ENCODE data around the gene NPR2. TPM values are rescaled to one million over a fixed set of nuclear protein-coding genes. Genes with fewer than 3 reads are reported as not detected.
A peak's percentile ranks its signal among the peaks of the same experiment; 100 is the strongest.

NPR2 gene
- 16.6 and 20.3 TPM in 2 replicates for total RNA-seq

- DNase-seq (ENCODE audit: insufficient read length, low spot score, missing footprints), result peak; percentile 91
- Histone ChIP-seq H3K27me3 (ENCODE audit: insufficient read depth, low read length) (no peaks in the 10 kb centered on the region), H2AFZ (ENCODE audit: low read length) (peak within 1 kb of the TSS; percentile 85), H4K20me1 (ENCODE audit: insufficient read depth, low read length) (no peaks in the 10 kb centered on the region), H3K4me2 (ENCODE audit: insufficient read depth, low read length) (peak within 1 kb of the TSS; percentile 78), H3K27ac (ENCODE audit: low read depth, low read length) (no peak within 1 kb of the TSS), H3K9me3 (ENCODE audit: low read depth, low read length) (no peaks in the 10 kb centered on the region), H3K36me3 (ENCODE audit: insufficient read depth, low read length) (no peaks in the 10 kb centered on the region), H3K4me1 (ENCODE audit: insufficient read depth, low read length) (peaks cover 42% of the 10 kb centered on the region), H3K4me3 (ENCODE audit: insufficient read depth, low read length) (peak within 1 kb of the TSS; percentile 74), H3K79me2 (ENCODE audit: insufficient read depth, low read length) (peaks cover 40% of the 10 kb centered on the region)
- TF ChIP-seq, protein P1, sequence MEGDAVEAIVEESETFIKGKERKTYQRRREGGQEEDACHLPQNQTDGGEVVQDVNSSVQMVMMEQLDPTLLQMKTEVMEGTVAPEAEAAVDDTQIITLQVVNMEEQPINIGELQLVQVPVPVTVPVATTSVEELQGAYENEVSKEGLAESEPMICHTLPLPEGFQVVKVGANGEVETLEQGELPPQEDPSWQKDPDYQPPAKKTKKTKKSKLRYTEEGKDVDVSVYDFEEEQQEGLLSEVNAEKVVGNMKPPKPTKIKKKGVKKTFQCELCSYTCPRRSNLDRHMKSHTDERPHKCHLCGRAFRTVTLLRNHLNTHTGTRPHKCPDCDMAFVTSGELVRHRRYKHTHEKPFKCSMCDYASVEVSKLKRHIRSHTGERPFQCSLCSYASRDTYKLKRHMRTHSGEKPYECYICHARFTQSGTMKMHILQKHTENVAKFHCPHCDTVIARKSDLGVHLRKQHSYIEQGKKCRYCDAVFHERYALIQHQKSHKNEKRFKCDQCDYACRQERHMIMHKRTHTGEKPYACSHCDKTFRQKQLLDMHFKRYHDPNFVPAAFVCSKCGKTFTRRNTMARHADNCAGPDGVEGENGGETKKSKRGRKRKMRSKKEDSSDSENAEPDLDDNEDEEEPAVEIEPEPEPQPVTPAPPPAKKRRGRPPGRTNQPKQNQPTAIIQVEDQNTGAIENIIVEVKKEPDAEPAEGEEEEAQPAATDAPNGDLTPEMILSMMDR (IDR thresholded peaks at IDR 0.05; ENCODE audit: extremely low read depth, low read depth, low read length), result no peak
These were observed at the start of gene NPR2 for GRCh38 chr9:35791297-35791921. NPR2 (plus strand) TSS chr9:35791591; CDS start chr9:35792409, 818 bp downstream.

GRCh38 chr9:35741740-35742139, 49.7 kb upstream of the NPR2 start:
- peaks cover 75% of the 10 kb centered on the region for H3K36me3 ChIP-seq (ENCODE audit: insufficient read depth, low read length)

DNA sequence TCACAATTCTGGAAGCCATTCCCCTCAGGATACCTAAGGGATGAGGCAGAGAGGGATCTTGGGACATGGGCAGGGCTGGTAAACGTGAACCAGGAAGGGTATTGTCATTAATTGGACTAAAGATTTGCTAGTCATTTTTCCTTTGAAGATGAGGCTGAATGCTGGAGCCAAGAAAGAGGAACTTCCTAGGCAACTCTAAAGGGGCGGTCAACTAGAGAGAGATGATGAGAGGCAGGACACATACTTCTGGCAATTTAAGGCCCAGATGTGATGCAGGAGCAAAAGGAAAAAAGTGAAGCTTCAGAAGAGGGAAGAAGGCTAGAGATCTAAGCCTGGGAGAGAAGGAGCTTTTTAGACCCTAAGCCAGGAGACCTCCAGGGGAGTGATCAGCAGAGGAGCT, 47.9 kb upstream of the NPR2 start:
- no peaks in the 10 kb centered on the region for H3K9me3 ChIP-seq (ENCODE audit: low read depth, low read length)
- H3K27ac ChIP-seq (ENCODE audit: low read depth, low read length), result no peak overlapping the region
- peaks cover 58% of the 10 kb centered on the region for H3K79me2 ChIP-seq (ENCODE audit: insufficient read depth, low read length)
- no peak overlapping the region for H3K4me2 ChIP-seq (ENCODE audit: insufficient read depth, low read length)
- H3K27me3 ChIP-seq (ENCODE audit: insufficient read depth, low read length), result no peaks in the 10 kb centered on the region
- TF ChIP-seq, protein P1 (IDR thresholded peaks at IDR 0.05; ENCODE audit: extremely low read depth, low read depth, low read length), result no peak
- H3K4me3 ChIP-seq (ENCODE audit: insufficient read depth, low read length), result no peak overlapping the region
- H4K20me1 ChIP-seq (ENCODE audit: insufficient read depth, low read length), result peaks cover 33% of the 10 kb centered on the region
- H3K36me3 ChIP-seq (ENCODE audit: insufficient read depth, low read length), result peaks cover 59% of the 10 kb centered on the region
- H2AFZ ChIP-seq (ENCODE audit: low read length), result no peak overlapping the region
- H3K4me1 ChIP-seq (ENCODE audit: insufficient read depth, low read length), result peaks cover 22% of the 10 kb centered on the region
- DNase-seq (ENCODE audit: insufficient read length, low spot score, missing footprints), result no peak

More at GRCh38 chr9:35741740-35742139, 49.7 kb upstream of the NPR2 start:
- TF ChIP-seq, protein P1 (IDR thresholded peaks at IDR 0.05; ENCODE audit: extremely low read depth, low read depth, low read length), result no peak
- H3K27ac ChIP-seq (ENCODE audit: low read depth, low read length), result no peak overlapping the region
- peaks cover 7% of the 10 kb centered on the region for H3K4me1 ChIP-seq (ENCODE audit: insufficient read depth, low read length)
- no peak for DNase-seq (ENCODE audit: insufficient read length, low spot score, missing footprints)
- H3K4me2 ChIP-seq (ENCODE audit: insufficient read depth, low read length), result no peak overlapping the region
- H3K4me3 ChIP-seq (ENCODE audit: insufficient read depth, low read length), result no peak overlapping the region
- no peaks in the 10 kb centered on the region for H3K9me3 ChIP-seq (ENCODE audit: low read depth, low read length)
- H3K79me2 ChIP-seq (ENCODE audit: insufficient read depth, low read length), result peaks cover 41% of the 10 kb centered on the region
- peaks cover 27% of the 10 kb centered on the region for H4K20me1 ChIP-seq (ENCODE audit: insufficient read depth, low read length)
- H2AFZ ChIP-seq (ENCODE audit: low read length), result no peak overlapping the region
- H3K27me3 ChIP-seq (ENCODE audit: insufficient read depth, low read length), result no peaks in the 10 kb centered on the region

DNA sequence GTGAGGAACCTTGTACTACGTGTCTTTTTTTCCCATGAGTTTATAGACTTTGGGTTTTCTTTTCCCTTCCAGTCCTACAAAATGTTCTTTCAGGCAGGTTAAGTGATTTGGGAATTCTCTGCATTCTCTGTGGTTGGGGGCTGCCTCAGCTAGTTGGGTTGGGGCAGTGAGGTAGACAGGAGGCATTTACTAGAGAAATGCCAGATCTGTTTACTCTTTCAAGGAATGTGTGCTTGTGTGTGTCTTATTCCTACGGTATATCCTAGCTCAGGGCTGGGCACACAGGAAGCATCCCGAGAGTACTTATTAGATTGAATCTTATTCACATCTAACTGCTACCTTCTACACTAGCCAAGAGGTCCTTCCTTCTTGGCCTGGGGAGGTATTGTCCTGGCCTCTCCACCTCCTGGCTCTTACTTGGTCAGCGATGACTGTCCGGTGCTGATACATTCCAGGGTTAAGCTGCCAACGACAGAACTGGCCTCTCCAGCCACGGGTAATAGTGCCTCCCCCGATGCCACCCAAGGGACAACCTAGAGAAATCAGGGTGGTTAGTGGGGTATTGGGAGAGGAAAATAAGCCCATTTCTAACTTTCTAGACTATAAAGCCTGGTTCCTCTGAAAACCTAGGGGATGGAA, 47.4 kb upstream of the NPR2 start:
- Histone ChIP-seq H3K79me2 (ENCODE audit: insufficient read depth, low read length) (peaks cover 63% of the 10 kb centered on the region), H3K27me3 (ENCODE audit: insufficient read depth, low read length) (no peaks in the 10 kb centered on the region), H3K27ac (ENCODE audit: low read depth, low read length) (no peak overlapping the region), H3K4me3 (ENCODE audit: insufficient read depth, low read length) (no peak overlapping the region), H3K4me1 (ENCODE audit: insufficient read depth, low read length) (peaks cover 22% of the 10 kb centered on the region), H3K36me3 (ENCODE audit: insufficient read depth, low read length) (peaks cover 54% of the 10 kb centered on the region), H3K4me2 (ENCODE audit: insufficient read depth, low read length) (no peak overlapping the region), H2AFZ (ENCODE audit: low read length) (no peak overlapping the region), H3K9me3 (ENCODE audit: low read depth, low read length) (no peaks in the 10 kb centered on the region), H4K20me1 (ENCODE audit: insufficient read depth, low read length) (peaks cover 33% of the 10 kb centered on the region)
- no peak for DNase-seq (ENCODE audit: insufficient read length, low spot score, missing footprints)
- TF ChIP-seq, protein P1 (IDR thresholded peaks at IDR 0.05; ENCODE audit: extremely low read depth, low read depth, low read length), result no peak
